GM12865 (cell line): Measurements from ENCODE around the gene IGFL1.
"Not testable (repeated sequence)": the region's sequence is repeated elsewhere in the genome, so short reads cannot be mapped to it uniquely, and the experiment has no call there.

Experiments
- DNase-seq: peaks from one replicate; pipeline ENCODE4 v3.0.0; 2010; ENCODE audit warnings: low read depth
- H3K4me3 ChIP-seq: 2 replicates; pipeline ENCODE4 v1.5.1; 2011; ENCODE audit warnings: mild to moderate bottlenecking, low read depth, low read length, control low read depth
- CTCF ChIP-seq: IDR thresholded peaks from 2 replicates; pipeline ENCODE4 v1.5.1; 2011; ENCODE audit warnings: low read length, control low read depth, low read depth, inconsistent platforms; ENCODE audit not compliant: insufficient read depth; ENCODE audit errors: missing control alignments

The IGFL1 gene

GRCh38 chr19:46204008-46204407 is 25.5 kb upstream of the IGFL1 start:
- H3K4me3 ChIP-seq, result no peak overlapping the region
- no peak for DNase-seq
- no peak for TF ChIP-seq CTCF

GRCh38 chr19:46205183-46205984 is 24.2 kb upstream of the IGFL1 start:
- H3K4me3 ChIP-seq, result no peak overlapping the region
- no peak for DNase-seq
- TF ChIP-seq CTCF, result no peak

GRCh38 chr19:46206176-46206575 is 23.4 kb upstream of the IGFL1 start:
- H3K4me3 ChIP-seq, result no peak overlapping the region
- TF ChIP-seq CTCF, result no peak
- no peak for DNase-seq

GRCh38 chr19:46206682-46207081 is 22.9 kb upstream of the IGFL1 start:
- H3K4me3 ChIP-seq, result no peak overlapping the region
- no peak for DNase-seq
- no peak for TF ChIP-seq CTCF

GRCh38 chr19:46207858-46208257 is 21.7 kb upstream of the IGFL1 start:
- DNase-seq, H3K4me3 ChIP-seq: not testable (repeated sequence)

GRCh38 chr19:46209051-46209450 is 20.5 kb upstream of the IGFL1 start:
- no peak for DNase-seq
- no peak overlapping the region for H3K4me3 ChIP-seq
- no peak for TF ChIP-seq CTCF

GRCh38 chr19:46209472-46209871 is 20.1 kb upstream of the IGFL1 start:
- no peak for DNase-seq
- H3K4me3 ChIP-seq, result no peak overlapping the region
- TF ChIP-seq CTCF, result no peak
